ENCODE measurements around the gene XRCC3.

The XRCC3 gene

DNA sequence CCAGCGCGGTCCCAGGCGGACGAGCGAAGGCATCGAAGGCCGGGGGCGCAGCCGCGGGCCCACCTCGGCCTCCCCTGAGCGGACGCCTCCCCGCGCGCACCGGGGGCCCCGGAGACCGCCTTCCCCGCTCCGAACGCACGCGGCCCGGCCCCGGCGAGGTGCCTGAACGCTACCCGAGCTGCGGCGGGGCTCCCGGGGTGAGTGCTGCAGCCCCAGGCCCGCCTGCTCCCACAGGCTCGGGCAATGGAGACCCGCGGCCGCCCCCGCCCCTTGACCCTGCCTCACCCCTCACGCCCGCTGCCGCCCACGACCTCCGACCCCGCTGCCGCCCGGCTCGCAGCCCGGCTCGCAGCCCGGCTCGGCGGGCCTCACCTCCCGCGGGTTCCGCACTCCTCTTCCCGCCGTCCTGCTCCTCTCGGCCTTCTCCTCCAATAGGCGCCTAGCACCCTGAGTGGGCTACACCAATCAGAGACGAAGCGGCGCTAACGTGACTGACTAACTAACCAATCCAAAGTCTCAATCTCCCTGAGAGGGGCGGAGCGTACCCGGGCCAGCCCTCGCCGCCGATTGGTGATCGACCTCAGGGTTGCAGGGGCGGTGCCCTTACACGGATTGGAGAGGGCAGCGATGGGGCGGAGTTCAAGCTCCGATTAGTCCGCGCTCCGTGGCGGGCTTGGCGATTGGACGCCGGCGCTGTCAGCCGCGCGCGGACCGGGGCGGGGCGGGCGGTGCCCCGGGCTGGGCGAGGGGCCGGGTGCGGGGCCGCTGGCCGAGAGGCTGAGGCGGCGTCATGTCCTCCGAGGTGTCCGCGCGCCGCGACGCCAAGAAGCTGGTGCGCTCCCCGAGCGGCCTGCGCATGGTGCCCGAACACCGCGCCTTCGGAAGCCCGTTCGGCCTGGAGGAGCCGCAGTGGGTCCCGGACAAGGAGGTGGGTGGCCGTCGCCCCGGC lies at the start of gene XRCC3, which contains the start of gene ZFYVE21:
Gene XRCC3, minus strand, starts transcription at position 400 of the 949 bp plus-strand sequence. CDS start 4,364 bp downstream, outside the sequence.
Gene ZFYVE21, plus strand, starts transcription at position 759 of the 949 bp plus-strand sequence. Its CDS starts 32 bp downstream, at position 791.
- TF ChIP-seq, protein P1, sequence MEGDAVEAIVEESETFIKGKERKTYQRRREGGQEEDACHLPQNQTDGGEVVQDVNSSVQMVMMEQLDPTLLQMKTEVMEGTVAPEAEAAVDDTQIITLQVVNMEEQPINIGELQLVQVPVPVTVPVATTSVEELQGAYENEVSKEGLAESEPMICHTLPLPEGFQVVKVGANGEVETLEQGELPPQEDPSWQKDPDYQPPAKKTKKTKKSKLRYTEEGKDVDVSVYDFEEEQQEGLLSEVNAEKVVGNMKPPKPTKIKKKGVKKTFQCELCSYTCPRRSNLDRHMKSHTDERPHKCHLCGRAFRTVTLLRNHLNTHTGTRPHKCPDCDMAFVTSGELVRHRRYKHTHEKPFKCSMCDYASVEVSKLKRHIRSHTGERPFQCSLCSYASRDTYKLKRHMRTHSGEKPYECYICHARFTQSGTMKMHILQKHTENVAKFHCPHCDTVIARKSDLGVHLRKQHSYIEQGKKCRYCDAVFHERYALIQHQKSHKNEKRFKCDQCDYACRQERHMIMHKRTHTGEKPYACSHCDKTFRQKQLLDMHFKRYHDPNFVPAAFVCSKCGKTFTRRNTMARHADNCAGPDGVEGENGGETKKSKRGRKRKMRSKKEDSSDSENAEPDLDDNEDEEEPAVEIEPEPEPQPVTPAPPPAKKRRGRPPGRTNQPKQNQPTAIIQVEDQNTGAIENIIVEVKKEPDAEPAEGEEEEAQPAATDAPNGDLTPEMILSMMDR (IDR thresholded peaks at IDR 0.05; ENCODE audit: low read depth, low read length, missing control alignments), result no peak
- DNase-seq (ENCODE audit: low read depth), result peak; percentile 97
- peak within 1 kb of the TSS; percentile 84 for H3K4me3 ChIP-seq (ENCODE audit: low read depth, low read length)

DNA sequence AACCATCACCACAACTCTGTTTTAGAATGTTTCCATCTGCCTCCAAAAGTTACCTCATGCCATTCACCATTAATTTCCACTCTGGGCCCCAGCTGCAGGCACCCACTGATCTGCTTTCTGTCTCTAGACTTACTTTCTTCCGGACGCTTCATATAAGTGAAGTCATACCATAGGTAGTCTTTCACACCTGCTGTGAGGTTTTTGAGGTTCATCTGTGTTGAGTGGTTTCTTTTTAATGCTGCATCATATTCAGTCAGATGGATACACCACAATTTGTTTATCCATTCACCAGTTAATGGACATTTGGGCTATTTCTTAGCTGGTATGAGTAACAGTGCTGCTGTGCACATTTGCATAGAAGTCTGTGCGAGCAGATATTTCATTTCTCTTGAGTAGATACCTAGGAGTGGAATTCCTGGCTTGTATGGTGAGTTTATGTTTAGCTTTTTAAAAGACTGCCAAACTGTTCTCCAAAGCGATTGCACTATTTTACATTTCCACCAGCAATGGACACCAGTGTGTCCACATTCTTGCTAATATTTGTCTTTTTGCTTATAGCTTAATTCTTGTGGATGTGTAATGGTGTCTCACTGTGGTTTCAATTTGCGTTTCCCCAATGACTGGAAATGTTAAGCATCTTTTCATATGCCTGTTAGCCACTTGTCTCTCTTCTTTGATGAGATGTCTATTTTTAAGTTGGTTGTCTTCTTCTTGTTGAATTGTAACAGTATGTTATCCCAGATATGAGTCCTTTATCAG lies 48.7 kb upstream of the XRCC3 start:
- peak; percentile 62 for DNase-seq (ENCODE audit: low read depth)
- H3K4me3 ChIP-seq (ENCODE audit: low read depth, low read length), result no peak overlapping the region; the same call in 1 of the 2 replicates

DNA sequence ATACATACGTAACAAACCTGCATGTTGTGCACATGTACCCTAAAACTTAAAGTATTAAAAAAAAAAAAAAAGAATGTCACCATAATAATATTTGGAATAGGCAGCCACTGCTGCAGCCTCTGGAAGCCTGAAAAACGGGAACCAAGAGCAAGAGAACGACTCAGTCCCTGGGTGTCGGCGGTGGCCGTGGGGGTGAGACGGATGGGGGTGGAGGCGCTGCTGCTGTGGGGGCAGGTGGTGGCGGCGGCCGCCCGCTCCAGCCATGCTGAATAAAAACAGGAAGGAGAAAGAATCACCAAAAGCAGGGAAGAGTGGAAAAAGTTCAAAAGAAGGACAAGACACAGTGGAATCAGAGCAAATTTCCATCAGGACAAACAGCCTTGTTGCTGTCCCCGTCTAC lies 47.3 kb upstream of the XRCC3 start:
- TF ChIP-seq, protein P1 (IDR thresholded peaks at IDR 0.05; ENCODE audit: low read depth, low read length, missing control alignments), result no peak

More for the DNA sequence above, 48.7 kb upstream of the XRCC3 start:
- TF ChIP-seq, protein P1 (IDR thresholded peaks at IDR 0.05; ENCODE audit: low read depth, low read length, missing control alignments), result no peak

DNA sequence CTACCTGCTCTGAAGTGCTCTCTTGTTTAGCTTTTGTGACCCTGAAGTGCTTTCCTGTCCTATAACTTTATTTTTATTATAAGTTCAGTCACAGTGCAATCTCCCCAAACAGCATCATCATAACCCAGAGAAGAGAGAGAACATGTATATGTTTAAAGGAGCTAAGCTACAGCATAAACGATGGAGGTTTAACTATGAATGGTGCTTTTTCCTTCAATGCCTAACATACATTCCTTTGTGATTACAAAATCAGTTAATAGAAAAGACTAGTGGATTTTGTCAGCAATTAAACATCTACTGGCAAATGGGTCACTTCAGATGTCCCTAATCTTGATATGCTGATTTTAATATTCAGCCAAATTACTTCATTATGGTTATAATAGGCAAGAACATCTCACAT lies 46.8 kb upstream of the XRCC3 start:
- TF ChIP-seq, protein P1 (IDR thresholded peaks at IDR 0.05; ENCODE audit: low read depth, low read length, missing control alignments), result no peak
- no peak for DNase-seq (ENCODE audit: low read depth)
- H3K4me3 ChIP-seq (ENCODE audit: low read depth, low read length), result no peak overlapping the region

More for the DNA sequence above, 47.3 kb upstream of the XRCC3 start:
- no peak overlapping the region for H3K4me3 ChIP-seq (ENCODE audit: low read depth, low read length)
- DNase-seq (ENCODE audit: low read depth), result no peak

DNA sequence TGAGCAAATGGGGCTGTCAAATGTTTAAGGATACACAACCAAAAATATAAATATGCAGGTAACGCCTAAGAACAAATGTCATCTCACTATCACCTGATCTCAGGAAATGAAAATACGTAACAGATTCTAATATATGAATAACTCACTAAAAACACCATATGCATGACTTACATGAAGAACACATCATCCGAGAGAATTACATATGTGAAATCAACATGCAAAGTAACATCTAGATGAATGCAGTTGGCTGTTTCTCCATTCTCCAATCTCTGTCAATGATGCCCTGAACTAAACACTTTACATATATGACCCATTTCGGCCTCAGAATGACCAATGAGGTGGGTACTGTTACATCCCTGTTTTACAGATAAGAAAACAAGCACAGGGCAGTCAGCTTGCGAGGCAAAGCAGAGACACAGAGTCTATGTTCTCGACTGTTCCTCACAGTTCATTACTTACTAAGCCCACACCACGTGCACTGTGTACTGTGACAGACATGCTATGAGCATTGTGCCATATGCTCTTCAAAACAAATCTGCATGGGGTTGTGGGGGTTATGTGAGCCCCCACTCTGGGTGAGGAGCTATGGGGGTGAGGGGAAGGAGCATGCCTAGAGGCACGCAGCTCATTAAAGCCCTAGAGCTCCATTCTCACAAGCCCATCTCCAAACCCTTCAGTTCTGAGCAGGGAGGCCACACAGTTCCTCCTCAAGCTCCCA lies 43.0 kb upstream of the XRCC3 start:
- no peak for DNase-seq (ENCODE audit: low read depth)
- no peak overlapping the region for H3K4me3 ChIP-seq (ENCODE audit: low read depth, low read length)
- TF ChIP-seq, protein P1 (IDR thresholded peaks at IDR 0.05; ENCODE audit: low read depth, low read length, missing control alignments), result no peak

DNA sequence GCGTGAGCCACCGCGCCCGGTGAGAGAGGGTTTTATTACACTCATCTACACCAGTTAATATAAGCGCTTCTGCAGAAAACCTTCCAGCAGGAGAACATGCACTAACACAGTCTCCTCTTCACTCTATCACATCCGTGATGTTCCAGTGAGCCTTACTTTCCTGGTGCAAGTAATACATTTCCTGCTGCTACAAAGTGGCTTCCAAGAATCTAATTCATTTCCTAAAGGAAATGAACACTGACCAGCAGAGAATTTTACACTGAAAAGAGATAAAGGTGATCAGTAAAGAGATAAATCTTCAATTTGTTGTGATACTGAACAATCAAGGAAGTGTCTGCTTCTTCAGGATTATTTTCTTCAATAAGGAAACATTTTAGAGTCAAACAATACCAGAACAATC lies 39.8 kb upstream of the XRCC3 start:
- TF ChIP-seq, protein P1 (IDR thresholded peaks at IDR 0.05; ENCODE audit: low read depth, low read length, missing control alignments), result no peak

More for the DNA sequence above, 39.8 kb upstream of the XRCC3 start:
- no peak for DNase-seq (ENCODE audit: low read depth)
- H3K4me3 ChIP-seq (ENCODE audit: low read depth, low read length), result no peak overlapping the region
